HG03196 (cell line): Measurements from ENCODE around the gene CIB4.
"Not testable (repeated sequence)": the region's sequence is repeated elsewhere in the genome, so short reads cannot be mapped to it uniquely, and the experiment has no call there.

Experiments
- ATAC-seq: cut with Tn5 transposase; IDR thresholded peaks from one replicate; pipeline ENCODE4 v1.9.1; 2021; ENCODE audit not compliant: unreplicated experiment

Gene CIB4

GRCh38 chr2:26668041-26668440 is 26.9 kb upstream of the CIB4 start:
- ATAC-seq: no peak

- no peak for ATAC-seq
Measured at GRCh38 chr2:26666671-26667070, 25.5 kb upstream of the CIB4 start.

- not testable (repeated sequence) for ATAC-seq
Measured at GRCh38 chr2:26665296-26665695, 24.1 kb upstream of the CIB4 start.

- ATAC-seq: no peak
Measured at GRCh38 chr2:26660363-26660962, 19.3 kb upstream of the CIB4 start.

GRCh38 chr2:26658691-26659346 is 17.7 kb upstream of the CIB4 start:
- no peak for ATAC-seq

GRCh38 chr2:26657265-26657664 is 16.1 kb upstream of the CIB4 start:
- no peak for ATAC-seq

- ATAC-seq: no peak
Measured at GRCh38 chr2:26655611-26656195, 14.5 kb upstream of the CIB4 start.

- not testable (repeated sequence) for ATAC-seq
Measured at GRCh38 chr2:26655120-26655519, 14.0 kb upstream of the CIB4 start.

GRCh38 chr2:26654061-26654340 is 12.8 kb upstream of the CIB4 start:
- no peak for ATAC-seq

GRCh38 chr2:26653207-26654060 is 12.3 kb upstream of the CIB4 start:
- no peak for ATAC-seq

GRCh38 chr2:26652361-26653041 is 11.3 kb upstream of the CIB4 start:
- no peak for ATAC-seq

GRCh38 chr2:26651799-26652198 is 10.6 kb upstream of the CIB4 start:
- no peak for ATAC-seq

GRCh38 chr2:26651470-26651771 is 10.3 kb upstream of the CIB4 start:
- no peak for ATAC-seq

GRCh38 chr2:26650713-26651469 is 9.7 kb upstream of the CIB4 start:
- no peak for ATAC-seq

- no peak for ATAC-seq
Measured at GRCh38 chr2:26649992-26650712, 9.0 kb upstream of the CIB4 start.

GRCh38 chr2:26649322-26649721 is 8.2 kb upstream of the CIB4 start:
- no peak for ATAC-seq

GRCh38 chr2:26648516-26648915 is 7.3 kb upstream of the CIB4 start:
- no peak for ATAC-seq

GRCh38 chr2:26647981-26648380 is 6.8 kb upstream of the CIB4 start:
- ATAC-seq: no peak

- no peak for ATAC-seq
Measured at GRCh38 chr2:26646986-26647672, 6.0 kb upstream of the CIB4 start.

GRCh38 chr2:26645762-26646161 is 4.6 kb upstream of the CIB4 start:
- no peak for ATAC-seq
